Esophagus muscularis mucosa (tissue), 4 donors: ENCODE measurements around the gene YARS1. TPM values are rescaled to one million over a fixed set of nuclear protein-coding genes. Genes with fewer than 3 reads are reported as not detected.

Experiments
- DNase-seq: peaks from one replicate; pipeline ENCODE4 v3.0.0-alpha.2; 2017; ENCODE audit errors: extremely low spot score
- H3K27ac ChIP-seq, 4 donors: fragments of 200-600 bp; sonication (generic); replicated peaks in 1 of 4; 1 replicate in 3 of 4; 2 replicates in 1 of 4; pipeline ENCODE4 v1.5.1; 2016 to 2019; ENCODE audit warnings: mild to moderate bottlenecking in 1 of 4
- H3K27me3 ChIP-seq, 4 donors: fragments of 200-600 bp; sonication (generic); one replicate each; pipeline versions ENCODE4 v1.5.1 to v1.6.0; 2016 to 2019
- H3K36me3 ChIP-seq, 4 donors: fragments of 200-600 bp; sonication (generic); one replicate each; pipeline ENCODE4 v1.5.1; 2016 to 2019
- H3K4me1 ChIP-seq, 4 donors: fragments of 200-600 bp; sonication (generic); one replicate each; pipeline ENCODE4 v1.5.1; 2016 to 2019
- H3K4me3 ChIP-seq, 4 donors: fragments of 200-600 bp; sonication (generic); 1 replicate in 2 of 4; 2 replicates in 2 of 4; pipeline ENCODE4 v1.5.1; 2016 to 2019; ENCODE audit warnings: mild to moderate bottlenecking in 4 of 4, moderate library complexity in 1 of 4
- H3K9me3 ChIP-seq, 4 donors: fragments of 200-600 bp; sonication (generic); 1 replicate in 3 of 4; 2 replicates in 1 of 4; pipeline ENCODE4 v1.5.1; 2016 to 2019
- CTCF ChIP-seq, 3 experiments: fragments of 200-600 bp in 2 of 3; fragments of 450-650 bp in 1 of 3; sonication (generic) in 2 of 3; IDR thresholded peaks; one replicate each; pipeline ENCODE4 v1.5.1; 2017 to 2019; ENCODE audit warnings: antibody characterized with exemption in 3 of 3, mild to moderate bottlenecking in 2 of 3, moderate library complexity in 1 of 3
- EP300 ChIP-seq: sonication (generic); formaldehyde crosslinking; IDR thresholded peaks from one replicate; pipeline ENCODE4 v1.6.1; 2017; ENCODE audit warnings: antibody characterized with exemption
- POLR2A ChIP-seq: fragments of 450-650 bp; IDR thresholded peaks from one replicate; pipeline ENCODE4 v1.6.1; 2017; ENCODE audit warnings: antibody characterized with exemption, moderate library complexity, mild to moderate bottlenecking, low read depth
- POLR2AphosphoS5 ChIP-seq, 2 donors: sonication (generic); formaldehyde crosslinking; IDR thresholded peaks; one replicate each; pipeline ENCODE4 v1.6.1; 2017; ENCODE audit warnings: antibody characterized with exemption in 2 of 2
- WGBS: methylation state at CpG from one replicate; pipeline ENCODE4 v1.1.5; 2018; 5-methylcytosine and 5-hydroxymethylcytosine counted together
- intact Hi-C: fragments of 100-400 bp; cut with DNase I; formaldehyde crosslinking; loops from one replicate; pipeline ENCODE4 v1.15.1; 2023
- total RNA-seq, 4 donors: library from RNA; depleted of rRNA; stranded (reverse); fragments of >200 nt; gene quantifications; one replicate each; pipeline versions ENCODE4 v1.1.0 to v1.2.1, GENCODE V29; 2016

The YARS1 gene
- total RNA-seq, 4 donors from 2014 or later, result 34.1 to 55.7 (median 38.8) TPM

- Histone ChIP-seq H3K27me3 (no peaks in the 10 kb centered on the region), H3K9me3 (no peaks in the 10 kb centered on the region), H3K36me3 (peaks cover 21 to 43% (median 40%) of the 10 kb centered on the region in 4 donors), H3K4me3 (no peak overlapping the region), H3K4me1 (peaks cover 17 to 49% (median 38%) of the 10 kb centered on the region in 4 donors), H3K27ac (no peak overlapping the region)
- DNase-seq, result no peak
- TF ChIP-seq EP300 (no peak), CTCF (IDR thresholded peaks at IDR 0.05) (no peak), POLR2A (no peak), POLR2AphosphoS5 (IDR thresholded peaks at IDR 0.05) (no peak)
- WGBS, result 96% methylated on average over 3 of the region's 3 CpGs
- intact Hi-C loops, result no loop called here
These were observed 5.2 kb downstream of the YARS1 start for GRCh38 chr1:32811917-32812316.

DNA sequence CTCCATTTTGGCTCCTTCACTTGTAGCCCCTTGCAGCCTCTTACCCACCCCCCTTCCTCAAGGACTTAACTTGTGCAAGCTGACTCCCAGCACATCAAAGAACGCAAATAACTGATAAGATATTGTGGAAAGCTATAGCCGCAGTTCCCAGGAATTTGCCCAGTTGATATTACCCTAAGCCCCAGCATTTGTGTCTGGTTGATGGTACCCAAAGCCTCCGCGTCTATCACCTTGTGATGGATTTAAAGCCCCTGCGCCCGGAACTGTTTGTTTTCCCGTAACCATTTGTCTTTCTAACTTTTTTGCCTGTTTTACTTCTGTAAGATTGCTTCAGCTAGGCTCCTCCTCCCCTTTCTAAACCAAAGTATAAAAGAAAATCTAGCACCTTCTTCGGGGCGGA is 5.9 kb downstream of the YARS1 start:
- TF ChIP-seq EP300 (no peak), POLR2A (no peak), POLR2AphosphoS5 (IDR thresholded peaks at IDR 0.05) (no peak), CTCF (IDR thresholded peaks at IDR 0.05) (no peak)
- peaks cover 25 to 50% (median 46%) of the 10 kb centered on the region in 4 donors for H3K36me3 ChIP-seq
- DNase-seq, result no peak
- H3K4me1 ChIP-seq, result peaks cover 17 to 46% (median 35%) of the 10 kb centered on the region in 4 donors
- no peak overlapping the region for H3K27ac ChIP-seq
- WGBS, result 90% methylated on average over 9 of the region's 9 CpGs
- intact Hi-C loops, result no loop called here
- H3K4me3 ChIP-seq, result no peak overlapping the region
- no peaks in the 10 kb centered on the region for H3K27me3 ChIP-seq
- no peaks in the 10 kb centered on the region for H3K9me3 ChIP-seq

- 83% methylated on average over 3 of the region's 5 CpGs for WGBS
- no peaks in the 10 kb centered on the region for H3K9me3 ChIP-seq
- TF ChIP-seq CTCF (IDR thresholded peaks at IDR 0.05) (no peak), POLR2AphosphoS5 (IDR thresholded peaks at IDR 0.05) (no peak), POLR2A (no peak), EP300 (no peak)
- H3K36me3 ChIP-seq, result peaks cover 29 to 59% (median 55%) of the 10 kb centered on the region in 4 donors
- no peak for DNase-seq
- peaks cover 8 to 37% (median 26%) of the 10 kb centered on the region in 4 donors for H3K4me1 ChIP-seq
- no peak overlapping the region for H3K4me3 ChIP-seq
- H3K27me3 ChIP-seq, result no peaks in the 10 kb centered on the region
- no peak overlapping the region for H3K27ac ChIP-seq
- intact Hi-C loops, result no loop called here
These were observed 6.8 kb downstream of the YARS1 start for GRCh38 chr1:32810358-32810757.

- no peaks in the 10 kb centered on the region for H3K9me3 ChIP-seq
- TF ChIP-seq EP300 (no peak), POLR2AphosphoS5 (IDR thresholded peaks at IDR 0.05) (no peak), POLR2A (no peak), CTCF (IDR thresholded peaks at IDR 0.05) (no peak)
- H3K4me3 ChIP-seq, result no peak overlapping the region
- H3K27ac ChIP-seq, result no peak overlapping the region
- peaks cover 29 to 69% (median 60%) of the 10 kb centered on the region in 4 donors for H3K36me3 ChIP-seq
- no peaks in the 10 kb centered on the region for H3K27me3 ChIP-seq
- DNase-seq, result no peak
- intact Hi-C loops, result no loop called here
- H3K4me1 ChIP-seq, result peaks cover 0 to 19% (median 8%) of the 10 kb centered on the region in 4 donors
- 97% methylated on average over 4 of the region's 4 CpGs for WGBS
These were observed 8.6 kb downstream of the YARS1 start for GRCh38 chr1:32808580-32808979.
